H9 (cell line): ENCODE measurements around the gene CYB5RL. TPM values are rescaled to one million over a fixed set of nuclear protein-coding genes. Genes with fewer than 3 reads are reported as not detected.

Source experiments
- DNase-seq: peaks from one replicate; pipeline ENCODE4 v3.0.0-alpha.2; 2017
- H2AFZ ChIP-seq: one replicate; pipeline ENCODE4 v1.6.1; 2013; ENCODE audit warnings: mild to moderate bottlenecking, low read length, control low read depth, moderate library complexity
- H2AK5ac ChIP-seq: 2 replicates; pipeline ENCODE4 v1.6.1; 2013; ENCODE audit warnings: low read length, control low read depth, mixed read lengths; ENCODE audit not compliant: insufficient read length
- H2BK120ac ChIP-seq: one replicate; pipeline ENCODE4 v1.6.1; 2013; ENCODE audit warnings: low read depth, mild to moderate bottlenecking, low read length, control low read depth, inconsistent platforms; ENCODE audit not compliant: poor library complexity, severe bottlenecking
- H2BK12ac ChIP-seq: 2 replicates; pipeline ENCODE4 v1.6.1; 2013; ENCODE audit warnings: low read length, control low read depth, mixed read lengths, low read depth; ENCODE audit not compliant: insufficient read length
- H2BK15ac ChIP-seq: 2 replicates; pipeline ENCODE4 v1.6.1; 2013; ENCODE audit warnings: low read depth, low read length, control low read depth
- H2BK20ac ChIP-seq: one replicate; pipeline ENCODE4 v1.6.1; 2013; ENCODE audit warnings: low read depth, mild to moderate bottlenecking, low read length, control low read depth, inconsistent platforms; ENCODE audit not compliant: poor library complexity, severe bottlenecking
- H2BK5ac ChIP-seq: 2 replicates; pipeline ENCODE4 v1.6.1; 2013; ENCODE audit warnings: low read length, control low read depth, mixed read lengths; ENCODE audit not compliant: insufficient read length
- H3K14ac ChIP-seq: 2 replicates; pipeline ENCODE4 v1.6.1; 2013; ENCODE audit warnings: low read length, control low read depth; ENCODE audit not compliant: insufficient read depth
- H3K18ac ChIP-seq: 2 replicates; pipeline ENCODE4 v1.6.1; 2013; ENCODE audit warnings: low read depth, mild to moderate bottlenecking, mixed read lengths, low read length, control low read depth; ENCODE audit not compliant: insufficient read length
- H3K23ac ChIP-seq: 2 replicates; pipeline ENCODE4 v1.6.1; 2013; ENCODE audit warnings: low read length, control low read depth, mixed read lengths, low read depth; ENCODE audit not compliant: insufficient read length
- H3K23me2 ChIP-seq: 2 replicates; pipeline ENCODE4 v1.6.1; 2013; ENCODE audit warnings: low read depth, mild to moderate bottlenecking, mixed read lengths, low read length, control low read depth; ENCODE audit not compliant: insufficient read length, poor library complexity, severe bottlenecking
- H3K27ac ChIP-seq: 2 replicates; pipeline ENCODE4 v1.5.1; 2013; ENCODE audit warnings: low read length, control low read depth, mixed read lengths, low read depth; ENCODE audit not compliant: insufficient read length
- H3K27me3 ChIP-seq: 2 replicates; pipeline ENCODE4 v1.6.1; 2013; ENCODE audit warnings: low read length, control low read depth, inconsistent platforms; ENCODE audit not compliant: insufficient read depth
- H3K4ac ChIP-seq: 2 replicates; pipeline ENCODE4 v1.6.1; 2013; ENCODE audit warnings: low read depth, mild to moderate bottlenecking, control low read depth, inconsistent platforms, low read length, moderate library complexity
- H3K4me1 ChIP-seq: 2 replicates; pipeline ENCODE4 v1.6.1; 2013; ENCODE audit warnings: low read length, control low read depth, inconsistent platforms; ENCODE audit not compliant: insufficient read depth
- H3K4me2 ChIP-seq: 2 replicates; pipeline ENCODE4 v1.6.1; 2013; ENCODE audit warnings: low read length, control low read depth, mixed read lengths; ENCODE audit not compliant: insufficient read length, insufficient read depth
- H3K56ac ChIP-seq: 2 replicates; pipeline ENCODE4 v1.6.1; 2013; ENCODE audit warnings: low read depth, mild to moderate bottlenecking, mixed read lengths, low read length, control low read depth; ENCODE audit not compliant: insufficient read length
- H3K79me1 ChIP-seq: 2 replicates; pipeline ENCODE4 v1.6.1; 2013; ENCODE audit warnings: low read depth, mild to moderate bottlenecking, moderate library complexity, low read length, control low read depth, inconsistent platforms; ENCODE audit not compliant: insufficient read depth, poor library complexity, severe bottlenecking
- H3K79me2 ChIP-seq: 2 replicates; pipeline ENCODE4 v1.6.1; 2013; ENCODE audit warnings: low read length, control low read depth, inconsistent platforms; ENCODE audit not compliant: insufficient read depth
- H3K9ac ChIP-seq: 2 replicates; pipeline ENCODE4 v1.6.1; 2013; ENCODE audit warnings: low read length, control low read depth, mixed read lengths; ENCODE audit not compliant: insufficient read length; ENCODE audit errors: extremely low read depth
- H3K9me3 ChIP-seq: one replicate; pipeline ENCODE4 v1.6.1; 2013; ENCODE audit warnings: low read depth, low read length, inconsistent platforms; ENCODE audit not compliant: control insufficient read depth
- H3T11ph ChIP-seq: one replicate; pipeline ENCODE4 v1.6.1; 2013; ENCODE audit warnings: mild to moderate bottlenecking, low read length, control low read depth, inconsistent platforms
- H4K20me1 ChIP-seq: one replicate; pipeline ENCODE4 v1.6.1; 2013; ENCODE audit not compliant: control insufficient read depth, insufficient read length, insufficient read depth
- H4K5ac ChIP-seq: 2 replicates; pipeline ENCODE4 v1.6.1; 2013; ENCODE audit warnings: low read depth, mild to moderate bottlenecking, mixed read lengths, low read length, control low read depth; ENCODE audit not compliant: insufficient read length
- H4K8ac ChIP-seq: replicated peaks from 2 replicates; pipeline ENCODE4 v1.6.1; 2013; ENCODE audit warnings: low read length, control low read depth, mixed read lengths, low read depth; ENCODE audit not compliant: insufficient read length
- H4K91ac ChIP-seq: 2 replicates; pipeline ENCODE4 v1.6.1; 2013; ENCODE audit warnings: low read depth, mild to moderate bottlenecking, moderate library complexity, mixed read lengths, low read length, control low read depth; ENCODE audit not compliant: insufficient read length
- H3K27ac Mint-ChIP-seq, 3 experiments: 2 replicates in 2 of 3; 3 replicates in 1 of 3; pipeline ENCODE4 v1.8.0; 2020 to 2021; ENCODE audit warnings: mixed read lengths in 3 of 3, mild to moderate bottlenecking in 1 of 3, moderate library complexity in 1 of 3
- H3K27me3 Mint-ChIP-seq: 2 replicates; pipeline ENCODE4 v1.8.0; 2021; ENCODE audit warnings: low read depth, mild to moderate bottlenecking, moderate library complexity, mixed read lengths
- H3K36me3 Mint-ChIP-seq, 3 experiments: 2 replicates in 2 of 3; 3 replicates in 1 of 3; pipeline ENCODE4 v1.8.0; 2020 to 2021; ENCODE audit warnings: low read depth in 3 of 3, mixed read lengths in 3 of 3; ENCODE audit not compliant: insufficient read depth in 1 of 3
- H3K4me1 Mint-ChIP-seq, 2 experiments: 2 replicates each; pipeline ENCODE4 v1.8.0; 2020; ENCODE audit warnings: mixed read lengths in 2 of 2
- H3K4me3 Mint-ChIP-seq, 2 experiments: 2 replicates in 1 of 2; 3 replicates in 1 of 2; pipeline ENCODE4 v1.8.0; 2020 to 2021; ENCODE audit warnings: mild to moderate bottlenecking in 2 of 2, mixed read lengths in 2 of 2, moderate library complexity in 1 of 2
- H3K9me3 Mint-ChIP-seq, 2 experiments: 2 replicates in 1 of 2; 3 replicates in 1 of 2; pipeline ENCODE4 v1.8.0; 2020; ENCODE audit warnings: mild to moderate bottlenecking in 2 of 2, mixed read lengths in 2 of 2, moderate library complexity in 1 of 2
- WGBS: extraction: QIAGEN DNeasy Blood & Tissue Kit; methylation state at CpG from one replicate; pipeline ENCODE4 v1.1.7; 2013; ENCODE audit warnings: missing lambda C conversion rate, low lambda C conversion rate, mixed read lengths; ENCODE audit not compliant: insufficient read length; ENCODE audit errors: extremely low coverage; 5-methylcytosine and 5-hydroxymethylcytosine counted together
- total RNA-seq: library from RNA; stranded (reverse); gene quantifications from 2 replicates; pipeline ENCODE4 v1.2.1, GENCODE V29; 2021
- TF ChIP-seq, protein P1 (sequence below): fragments of 200-600 bp; sonication (generic); conservative IDR thresholded peaks from 3 replicates; pipeline ENCODE4 v1.8.0; 2021; ENCODE audit warnings: antibody characterized with exemption, mild to moderate bottlenecking

CYB5RL gene
- total RNA-seq, 1 experiment from 2014 or later: 12.6 TPM

GRCh38 chr1:54163051-54163450 is 36.8 kb downstream of the CYB5RL start:
- Histone ChIP-seq H3K23ac (no peak overlapping the region), H4K20me1 (no peaks in the 10 kb centered on the region), H2BK12ac (no peak overlapping the region), H2BK15ac (no peak overlapping the region), H3K4me2 (no peak overlapping the region), H3K79me2 (no peaks in the 10 kb centered on the region), H3K18ac (no peak overlapping the region), H3K27me3 (no peaks in the 10 kb centered on the region), H4K91ac (no peak overlapping the region), H3T11ph (no peak overlapping the region), H3K23me2 (no peaks in the 10 kb centered on the region), H3K56ac (no peak overlapping the region), H2BK5ac (no peak overlapping the region), H3K9me3 (no peaks in the 10 kb centered on the region), H3K4ac (no peak overlapping the region), H2BK20ac (no peak overlapping the region), H2AFZ (no peak overlapping the region), H3K4me1 (no peaks in the 10 kb centered on the region), H3K79me1 (no peaks in the 10 kb centered on the region), H2BK120ac (no peak overlapping the region), H3K9ac (no peak overlapping the region), H3K27ac (no peak overlapping the region), H2AK5ac (no peak overlapping the region), H3K14ac (no peak overlapping the region), H4K5ac (no peak overlapping the region), H4K8ac (no peak overlapping the region)
- TF ChIP-seq, protein P1, sequence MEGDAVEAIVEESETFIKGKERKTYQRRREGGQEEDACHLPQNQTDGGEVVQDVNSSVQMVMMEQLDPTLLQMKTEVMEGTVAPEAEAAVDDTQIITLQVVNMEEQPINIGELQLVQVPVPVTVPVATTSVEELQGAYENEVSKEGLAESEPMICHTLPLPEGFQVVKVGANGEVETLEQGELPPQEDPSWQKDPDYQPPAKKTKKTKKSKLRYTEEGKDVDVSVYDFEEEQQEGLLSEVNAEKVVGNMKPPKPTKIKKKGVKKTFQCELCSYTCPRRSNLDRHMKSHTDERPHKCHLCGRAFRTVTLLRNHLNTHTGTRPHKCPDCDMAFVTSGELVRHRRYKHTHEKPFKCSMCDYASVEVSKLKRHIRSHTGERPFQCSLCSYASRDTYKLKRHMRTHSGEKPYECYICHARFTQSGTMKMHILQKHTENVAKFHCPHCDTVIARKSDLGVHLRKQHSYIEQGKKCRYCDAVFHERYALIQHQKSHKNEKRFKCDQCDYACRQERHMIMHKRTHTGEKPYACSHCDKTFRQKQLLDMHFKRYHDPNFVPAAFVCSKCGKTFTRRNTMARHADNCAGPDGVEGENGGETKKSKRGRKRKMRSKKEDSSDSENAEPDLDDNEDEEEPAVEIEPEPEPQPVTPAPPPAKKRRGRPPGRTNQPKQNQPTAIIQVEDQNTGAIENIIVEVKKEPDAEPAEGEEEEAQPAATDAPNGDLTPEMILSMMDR: no peak
- no peaks in the 10 kb centered on the region for H3K9me3 Mint-ChIP-seq
- peaks cover 0 to 8% of the 10 kb centered on the region in 2 experiments; a peak in 2 of 4 replicates for H3K4me1 Mint-ChIP-seq
- H3K27me3 Mint-ChIP-seq: peaks cover 8% of the 10 kb centered on the region
- H3K36me3 Mint-ChIP-seq: no peaks in the 10 kb centered on the region
- H3K27ac Mint-ChIP-seq: no peak overlapping the region
- WGBS: no CpG with 5 or more reads among the region's 3 CpGs
- H3K4me3 Mint-ChIP-seq: no peak overlapping the region
- no peak for DNase-seq
